Endothelial cell of umbilical vein (primary cell): ENCODE data around the gene PDS5B.

ENCODE experiments used
- MAX ChIP-seq: IDR thresholded peaks from 2 replicates; pipeline ENCODE4 v1.6.1; 2011; ENCODE audit not compliant: insufficient read depth, insufficient read length
- POLR2AphosphoS5 ChIP-seq: IDR thresholded peaks from 2 replicates; pipeline ENCODE4 v1.6.1; 2012; ENCODE audit warnings: low read depth, mild to moderate bottlenecking, control low read depth, low read length, moderate library complexity; ENCODE audit not compliant: insufficient read depth
- TF ChIP-seq, protein P1 (sequence below), 2 donors: IDR thresholded peaks; 1 replicate in 1 of 2; 2 replicates in 1 of 2; pipeline ENCODE4 v1.5.1; 2011; ENCODE audit warnings: low read length in 2 of 2, mild to moderate bottlenecking in 2 of 2, moderate library complexity in 2 of 2, control low read depth in 1 of 2, inconsistent platforms in 1 of 2, low read depth in 1 of 2; ENCODE audit not compliant: insufficient read depth in 1 of 2; ENCODE audit errors: extremely low read depth in 1 of 2

- TF ChIP-seq, protein P1, sequence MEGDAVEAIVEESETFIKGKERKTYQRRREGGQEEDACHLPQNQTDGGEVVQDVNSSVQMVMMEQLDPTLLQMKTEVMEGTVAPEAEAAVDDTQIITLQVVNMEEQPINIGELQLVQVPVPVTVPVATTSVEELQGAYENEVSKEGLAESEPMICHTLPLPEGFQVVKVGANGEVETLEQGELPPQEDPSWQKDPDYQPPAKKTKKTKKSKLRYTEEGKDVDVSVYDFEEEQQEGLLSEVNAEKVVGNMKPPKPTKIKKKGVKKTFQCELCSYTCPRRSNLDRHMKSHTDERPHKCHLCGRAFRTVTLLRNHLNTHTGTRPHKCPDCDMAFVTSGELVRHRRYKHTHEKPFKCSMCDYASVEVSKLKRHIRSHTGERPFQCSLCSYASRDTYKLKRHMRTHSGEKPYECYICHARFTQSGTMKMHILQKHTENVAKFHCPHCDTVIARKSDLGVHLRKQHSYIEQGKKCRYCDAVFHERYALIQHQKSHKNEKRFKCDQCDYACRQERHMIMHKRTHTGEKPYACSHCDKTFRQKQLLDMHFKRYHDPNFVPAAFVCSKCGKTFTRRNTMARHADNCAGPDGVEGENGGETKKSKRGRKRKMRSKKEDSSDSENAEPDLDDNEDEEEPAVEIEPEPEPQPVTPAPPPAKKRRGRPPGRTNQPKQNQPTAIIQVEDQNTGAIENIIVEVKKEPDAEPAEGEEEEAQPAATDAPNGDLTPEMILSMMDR (IDR thresholded peaks at IDR 0.05; ENCODE audit: extremely low read depth in 1 of 2, insufficient read depth in 1 of 2, low read depth in 1 of 2, low read length in 2 of 2): no peak
- no peak for TF ChIP-seq MAX
- TF ChIP-seq POLR2AphosphoS5: no peak
These were observed 43.1 kb downstream of the PDS5B start for GRCh38 chr13:32629313-32629712.
